GM11168 (cell line): ENCODE data around the gene NBEAL2.

Source experiments
- in situ Hi-C: fragments of 300-500 bp; cut with MboI; formaldehyde crosslinking; loops from one replicate; pipeline ENCODE4 v1.12.0; 2022; ENCODE audit warnings: low sequenced_read_pairs; ENCODE audit not compliant: unreplicated experiment

The NBEAL2 gene

GRCh38 chr3:46978985-46979944, at the start of gene NBEAL2:
Gene NBEAL2 (plus strand): TSS chr3:46979666. CDS start chr3:46979862, 196 bp downstream.
- in situ Hi-C loops, result no loop called here

- in situ Hi-C loops, result no loop called here
These were observed 49.1 kb upstream of the NBEAL2 start for GRCh38 chr3:46930166-46930944.

- in situ Hi-C loops, result no loop called here
These were observed 48.5 kb upstream of the NBEAL2 start for GRCh38 chr3:46930945-46931403.

GRCh38 chr3:46931631-46932331, 47.7 kb upstream of the NBEAL2 start:
- in situ Hi-C loops, result no loop called here

- in situ Hi-C loops, result no loop called here
These were observed 46.8 kb upstream of the NBEAL2 start for GRCh38 chr3:46932455-46933225.

- in situ Hi-C loops, result no loop called here
These were observed 46.2 kb upstream of the NBEAL2 start for GRCh38 chr3:46933261-46933660.

- in situ Hi-C loops, result no loop called here
These were observed 45.4 kb upstream of the NBEAL2 start for GRCh38 chr3:46934072-46934471.

GRCh38 chr3:46934498-46935167, 44.8 kb upstream of the NBEAL2 start:
- in situ Hi-C loops, result no loop called here

- in situ Hi-C loops, result no loop called here
These were observed 44.2 kb upstream of the NBEAL2 start for GRCh38 chr3:46935168-46935858.

GRCh38 chr3:46935989-46936558, 43.4 kb upstream of the NBEAL2 start:
- in situ Hi-C loops, result no loop called here

GRCh38 chr3:46936733-46937250, 42.7 kb upstream of the NBEAL2 start:
- in situ Hi-C loops, result no loop called here

GRCh38 chr3:46938118-46938517, 41.3 kb upstream of the NBEAL2 start:
- in situ Hi-C loops, result no loop called here

- in situ Hi-C loops, result no loop called here
These were observed 39.7 kb upstream of the NBEAL2 start for GRCh38 chr3:46939578-46940445.

- in situ Hi-C loops, result no loop called here
These were observed 37.4 kb upstream of the NBEAL2 start for GRCh38 chr3:46942076-46942475.

GRCh38 chr3:46942481-46943236, 36.8 kb upstream of the NBEAL2 start:
- in situ Hi-C loops, result no loop called here
